HepG2 (cell line): ENCODE data around the gene HIPK4. TPM values are rescaled to one million over a fixed set of nuclear protein-coding genes. Genes with fewer than 3 reads are reported as not detected.
A peak's percentile ranks its signal among the peaks of the same experiment; 100 is the strongest.

Source experiments
- ADNP ChIP-seq: sonication (generic); formaldehyde crosslinking; IDR thresholded peaks from 2 replicates; pipeline ENCODE4 v1.4.0; 2020; ENCODE audit warnings: missing genetic modification reagents
- EHMT2 ChIP-seq: fragments of 200-600 bp; sonication (generic); IDR thresholded peaks from 2 replicates; pipeline ENCODE4 v1.7.0; 2017; ENCODE audit warnings: antibody characterized with exemption, low read depth, low read length, borderline replicate concordance
- FOXM1 ChIP-seq: sonication (generic); formaldehyde crosslinking; IDR thresholded peaks from 2 replicates; pipeline ENCODE4 v1.5.0; 2020; ENCODE audit warnings: missing genetic modification reagents
- HIVEP1 ChIP-seq: sonication (generic); formaldehyde crosslinking; IDR thresholded peaks from 2 replicates; pipeline ENCODE4 v1.4.0; 2020; ENCODE audit warnings: mild to moderate bottlenecking, missing genetic modification reagents
- KAT2B ChIP-seq: fragments of 150-350 bp; IDR thresholded peaks from 2 replicates; pipeline ENCODE4 v1.6.1; 2014; ENCODE audit warnings: low read depth, low read length, borderline replicate concordance
- MBNL3 ChIP-seq: fragments of 250-450 bp; sonication (Bioruptor Pico); conservative IDR thresholded peaks from 2 replicates; pipeline ENCODE4 v1.8.0; 2022; ENCODE audit warnings: mild to moderate bottlenecking, inconsistent platforms
- ZBTB38 ChIP-seq: sonication (generic); formaldehyde crosslinking; IDR thresholded peaks from 2 replicates; pipeline ENCODE4 v1.5.1; 2020; ENCODE audit warnings: mild to moderate bottlenecking, missing genetic modification reagents
- ZHX1 ChIP-seq: sonication (generic); formaldehyde crosslinking; IDR thresholded peaks from 2 replicates; pipeline ENCODE4 v1.8.1; 2022; ENCODE audit warnings: low read depth, mild to moderate bottlenecking, missing genetic modification reagents
- ZNF230 ChIP-seq: sonication (generic); formaldehyde crosslinking; IDR thresholded peaks from 2 replicates; pipeline ENCODE4 v1.4.0; 2020; ENCODE audit warnings: mild to moderate bottlenecking, missing genetic modification reagents
- ZNF276 ChIP-seq: sonication (generic); formaldehyde crosslinking; IDR thresholded peaks from 2 replicates; pipeline ENCODE4 v1.4.0; 2020; ENCODE audit warnings: mild to moderate bottlenecking, low read depth, missing genetic modification reagents
- ZNF318 ChIP-seq: sonication (generic); formaldehyde crosslinking; IDR thresholded peaks from 2 replicates; pipeline ENCODE4 v1.4.0; 2020; ENCODE audit warnings: mild to moderate bottlenecking, missing genetic modification reagents
- ZNF607 ChIP-seq: sonication (generic); formaldehyde crosslinking; IDR thresholded peaks from 2 replicates; pipeline ENCODE4 v1.5.1; 2020; ENCODE audit warnings: missing genetic modification reagents, mild to moderate bottlenecking, borderline replicate concordance
- ZNF678 ChIP-seq: sonication (generic); formaldehyde crosslinking; IDR thresholded peaks from 2 replicates; pipeline ENCODE4 v1.4.0; 2020; ENCODE audit warnings: mild to moderate bottlenecking, missing genetic modification reagents
- ZNF773 ChIP-seq: sonication (generic); formaldehyde crosslinking; IDR thresholded peaks from 2 replicates; pipeline ENCODE4 v1.4.0; 2020; ENCODE audit warnings: missing genetic modification reagents, borderline replicate concordance
- ZSCAN21 ChIP-seq: sonication (generic); formaldehyde crosslinking; IDR thresholded peaks from 2 replicates; pipeline ENCODE4 v1.8.0; 2022; ENCODE audit warnings: mild to moderate bottlenecking, missing genetic modification reagents, moderate library complexity, borderline replicate concordance
- polyA plus RNA-seq, 8 experiments: library from polyadenylated mRNA; depleted of rRNA in 3 of 8; stranded (reverse) in 7 of 8; unstranded in 1 of 8; fragments of >200 nt; fragmentation: Illumina TruSeq in 4 of 8; extraction: Trizol in 4 of 8; gene quantifications; 2 replicates each; pipeline versions ENCODE4 v1.2.1 to v1.2.3, GENCODE V29; 2011 to 2016; ENCODE audit warnings: low read depth in 4 of 8, missing spikeins in 1 of 8, mixed read lengths in 1 of 8; ENCODE audit not compliant: insufficient read depth in 1 of 8
- total RNA-seq, 5 experiments: library from RNA; depleted of rRNA; stranded (reverse); fragments of >200 nt; fragmentation: Illumina TruSeq; extraction: Trizol; gene quantifications; 2 replicates each; pipeline ENCODE4 v1.2.3, GENCODE V29; 2016; ENCODE audit warnings: low read depth in 1 of 5

The HIPK4 gene
- total and polyA plus RNA-seq, 2 of the 13 experiments (the other 11 are each of a cell fraction or from before 2014, with no cell fraction given): 0.03 TPM; not detected in 1

GRCh38 chr19:40420766-40421765 is 31.1 kb upstream of the HIPK4 start (continued):
- TF ChIP-seq ZNF318 (CRISPR knock-in tag) (no peak), MBNL3 (CRISPR knock-in tag) (no peak), FOXM1 (CRISPR knock-in tag) (no peak), KAT2B (no peak), ADNP (CRISPR knock-in tag) (peak; percentile 48; the same call in 1 of the 2 replicates), ZSCAN21 (peak; percentile 57; the same call in 1 of the 2 replicates), ZNF230 (CRISPR knock-in tag) (0 out of 2 replicates have a peak, but pooled peaks have one; percentile 22), ZNF678 (CRISPR knock-in tag) (no peak), HIVEP1 (CRISPR knock-in tag) (peak; percentile 85), ZNF607 (CRISPR knock-in tag) (peak; percentile 67; the same call in 1 of the 2 replicates), ZNF276 (no peak), ZHX1 (CRISPR knock-in tag) (no peak), EHMT2 (no peak), ZBTB38 (peak; percentile 75), ZNF773 (CRISPR knock-in tag) (peak; percentile 58; the same call in 1 of the 2 replicates)
